Subcutaneous adipose tissue (tissue), 4 donors: ENCODE results near the gene BCAT1. TPM values are rescaled to one million over a fixed set of nuclear protein-coding genes. Genes with fewer than 3 reads are reported as not detected.

Source experiments
- CTCF ChIP-seq: fragments of 450-650 bp; IDR thresholded peaks from one replicate; pipeline ENCODE4 v1.5.1; 2016; ENCODE audit warnings: low read depth, mild to moderate bottlenecking, control low read depth, antibody characterized with exemption, moderate library complexity
- total RNA-seq, 4 donors: library from RNA; depleted of rRNA; stranded (reverse); fragments of >200 nt; gene quantifications; one replicate each; pipeline ENCODE4 v1.1.0, GENCODE V29; 2016

BCAT1 gene
- total RNA-seq, 4 donors from 2014 or later = 13.8 to 127 (median 37.3) TPM

- no peak for TF ChIP-seq CTCF
Measured at GRCh38 chr12:24907464-24907863, 41.4 kb downstream of the BCAT1 start.

GRCh38 chr12:24906141-24906540 is 42.8 kb downstream of the BCAT1 start:
- no peak for TF ChIP-seq CTCF

- TF ChIP-seq CTCF = no peak
Measured at GRCh38 chr12:24905431-24905830, 43.5 kb downstream of the BCAT1 start.

- no peak for TF ChIP-seq CTCF
Measured at GRCh38 chr12:24904871-24905270, 44.0 kb downstream of the BCAT1 start.

- TF ChIP-seq CTCF = no peak
Measured at GRCh38 chr12:24903329-24904088, 45.4 kb downstream of the BCAT1 start.

- TF ChIP-seq CTCF = no peak
Measured at GRCh38 chr12:24902511-24903328, 46.2 kb downstream of the BCAT1 start.
